ENCODE measurements around the gene CFAP46. TPM values are rescaled to one million over a fixed set of nuclear protein-coding genes. Genes with fewer than 3 reads are reported as not detected.

Gene CFAP46
- total RNA-seq, 2 experiments from 2014 or later: not detected

DNA sequence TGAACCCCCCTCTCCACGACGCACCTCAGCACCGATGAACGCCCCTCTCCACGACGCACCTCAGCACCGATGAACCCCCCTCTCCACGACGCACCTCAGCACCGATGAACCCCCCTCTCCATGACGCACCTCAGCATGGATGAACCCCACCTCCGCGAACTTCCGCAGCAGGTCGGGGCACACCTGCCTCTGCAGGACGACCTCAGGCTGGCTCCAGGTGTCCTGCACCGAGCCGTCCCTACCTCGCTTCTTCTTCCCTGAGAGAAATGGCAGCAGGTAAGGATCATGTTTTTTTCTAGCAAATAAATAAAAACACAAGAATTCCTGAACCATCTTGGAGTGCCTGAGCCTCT, 24.1 kb downstream of the CFAP46 start:
- Mint-ChIP-seq H3K4me1 (ENCODE audit: low read depth) (no peaks in the 10 kb centered on the region), H3K4me3 (no peak overlapping the region), H3K27me3 (no peaks in the 10 kb centered on the region), H3K27ac (no peak overlapping the region), H3K9me3 (no peaks in the 10 kb centered on the region), H3K36me3 (ENCODE audit: low read depth) (no peaks in the 10 kb centered on the region)
- H3K4me3 ChIP-seq (ENCODE audit: low read length): no peak overlapping the region
- DNase-seq (peak in 1 of 14 experiments; percentile 1), ATAC-seq (ENCODE audit: poor library complexity) (no peak)
- ChIA-PET POLR2A (no interaction called here), CTCF (no interaction called here)
- H3K27ac ChIP-seq (ENCODE audit: low read depth in 1 of 2, low read length in 2 of 2): no peak overlapping the region
- TF ChIP-seq, protein P1, sequence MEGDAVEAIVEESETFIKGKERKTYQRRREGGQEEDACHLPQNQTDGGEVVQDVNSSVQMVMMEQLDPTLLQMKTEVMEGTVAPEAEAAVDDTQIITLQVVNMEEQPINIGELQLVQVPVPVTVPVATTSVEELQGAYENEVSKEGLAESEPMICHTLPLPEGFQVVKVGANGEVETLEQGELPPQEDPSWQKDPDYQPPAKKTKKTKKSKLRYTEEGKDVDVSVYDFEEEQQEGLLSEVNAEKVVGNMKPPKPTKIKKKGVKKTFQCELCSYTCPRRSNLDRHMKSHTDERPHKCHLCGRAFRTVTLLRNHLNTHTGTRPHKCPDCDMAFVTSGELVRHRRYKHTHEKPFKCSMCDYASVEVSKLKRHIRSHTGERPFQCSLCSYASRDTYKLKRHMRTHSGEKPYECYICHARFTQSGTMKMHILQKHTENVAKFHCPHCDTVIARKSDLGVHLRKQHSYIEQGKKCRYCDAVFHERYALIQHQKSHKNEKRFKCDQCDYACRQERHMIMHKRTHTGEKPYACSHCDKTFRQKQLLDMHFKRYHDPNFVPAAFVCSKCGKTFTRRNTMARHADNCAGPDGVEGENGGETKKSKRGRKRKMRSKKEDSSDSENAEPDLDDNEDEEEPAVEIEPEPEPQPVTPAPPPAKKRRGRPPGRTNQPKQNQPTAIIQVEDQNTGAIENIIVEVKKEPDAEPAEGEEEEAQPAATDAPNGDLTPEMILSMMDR (IDR thresholded peaks at IDR 0.05): no peak
- no peaks in the 10 kb centered on the region for H3K27me3 ChIP-seq (ENCODE audit: control insufficient read depth in 1 of 2, insufficient read depth in 2 of 2, low read length in 2 of 2)
- H3K9me3 ChIP-seq (ENCODE audit: control insufficient read depth in 1 of 2, insufficient read depth in 1 of 2, low read length in 2 of 2): peaks cover 0 to 7% of the 10 kb centered on the region in 2 experiments
- intact Hi-C loops (cut with DNase I, micrococcal nuclease): no loop called here
- H3K4me1 ChIP-seq (ENCODE audit: insufficient read depth, low read length): no peaks in the 10 kb centered on the region
- no peaks in the 10 kb centered on the region for H3K36me3 ChIP-seq (ENCODE audit: insufficient read depth, low read length)

DNA sequence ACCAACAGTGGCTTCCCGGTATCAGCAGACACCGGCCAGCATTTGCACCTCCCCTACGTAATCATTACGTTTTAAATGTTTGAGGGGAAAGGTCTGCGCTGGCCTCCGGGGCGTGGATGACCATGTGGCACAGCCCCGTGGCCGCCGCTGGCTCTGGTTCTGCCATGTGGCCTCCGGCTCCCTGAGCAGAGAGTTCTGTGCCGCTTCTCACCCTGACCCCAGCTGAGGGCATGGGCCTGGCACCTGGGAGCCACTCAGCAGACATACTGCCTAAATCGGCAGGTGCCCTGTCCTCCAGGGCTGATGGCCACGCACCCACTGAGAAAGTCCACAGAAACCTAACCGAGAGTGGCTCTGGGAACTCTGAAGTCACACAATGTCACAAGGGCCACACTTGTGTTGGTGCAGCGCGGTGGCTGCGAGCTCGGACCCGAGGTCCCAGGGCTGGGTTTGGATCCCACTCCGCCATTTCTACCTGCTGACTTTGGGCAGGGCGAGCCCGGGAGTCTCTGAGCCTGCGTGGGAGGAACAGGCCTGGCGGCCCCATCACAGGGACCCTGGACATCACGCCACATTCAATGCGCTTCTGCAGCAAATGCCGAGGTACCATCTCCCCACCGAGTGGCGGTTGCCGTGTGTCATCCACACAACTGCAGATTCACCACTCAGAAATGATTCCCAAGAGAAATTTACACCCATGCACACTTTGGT, 25.3 kb downstream of the CFAP46 start:
- TF ChIP-seq, protein P1 (IDR thresholded peaks at IDR 0.05): no peak
- Mint-ChIP-seq H3K27me3 (no peaks in the 10 kb centered on the region), H3K9me3 (no peaks in the 10 kb centered on the region), H3K4me3 (no peak overlapping the region), H3K27ac (no peak overlapping the region), H3K4me1 (ENCODE audit: low read depth) (no peaks in the 10 kb centered on the region), H3K36me3 (ENCODE audit: low read depth) (no peaks in the 10 kb centered on the region)
- DNase-seq: peak in 1 of 14 experiments; percentile 1
- intact Hi-C loops (cut with DNase I, micrococcal nuclease): no loop called here
- Histone ChIP-seq H3K4me1 (ENCODE audit: insufficient read depth, low read length) (no peaks in the 10 kb centered on the region), H3K27me3 (ENCODE audit: control insufficient read depth in 1 of 2, insufficient read depth in 2 of 2, low read length in 2 of 2) (no peaks in the 10 kb centered on the region), H3K4me3 (ENCODE audit: low read length) (no peak overlapping the region), H3K36me3 (ENCODE audit: insufficient read depth, low read length) (no peaks in the 10 kb centered on the region), H3K9me3 (ENCODE audit: control insufficient read depth in 1 of 2, insufficient read depth in 1 of 2, low read length in 2 of 2) (peaks cover 0 to 7% of the 10 kb centered on the region in 2 experiments), H3K27ac (ENCODE audit: low read depth in 1 of 2, low read length in 2 of 2) (no peak overlapping the region)
- ChIA-PET CTCF (no interaction called here), POLR2A (no interaction called here)
- no peak for ATAC-seq (ENCODE audit: poor library complexity)

DNA sequence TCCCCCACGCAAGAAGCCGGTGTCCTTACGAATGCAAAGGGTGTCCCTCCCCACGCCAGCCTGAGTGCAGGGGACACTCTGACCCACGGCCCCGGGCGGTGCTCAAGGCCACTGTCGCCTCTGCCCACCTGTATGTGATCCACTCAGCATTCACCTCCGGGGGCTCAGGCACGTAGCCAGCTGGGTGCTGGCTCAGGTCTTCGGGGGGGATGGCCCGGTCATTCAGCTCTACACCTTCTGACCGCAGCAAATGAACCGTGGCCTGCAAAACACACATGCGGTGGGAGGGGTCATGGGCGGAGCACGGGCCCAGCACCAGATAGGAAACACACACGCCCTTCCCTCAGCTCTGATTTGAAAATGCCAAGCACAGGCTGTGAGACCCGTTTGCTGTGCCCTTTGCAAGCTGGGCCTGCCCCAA, 25.9 kb downstream of the CFAP46 start:
- peaks cover 0 to 7% of the 10 kb centered on the region in 2 experiments for H3K9me3 ChIP-seq (ENCODE audit: control insufficient read depth in 1 of 2, insufficient read depth in 1 of 2, low read length in 2 of 2)
- Mint-ChIP-seq H3K4me1 (ENCODE audit: low read depth) (no peaks in the 10 kb centered on the region), H3K36me3 (ENCODE audit: low read depth) (no peaks in the 10 kb centered on the region), H3K27ac (no peak overlapping the region), H3K4me3 (no peak overlapping the region), H3K27me3 (no peaks in the 10 kb centered on the region), H3K9me3 (no peaks in the 10 kb centered on the region)
- intact Hi-C loops (cut with DNase I, micrococcal nuclease): no loop called here
- H3K4me3 ChIP-seq (ENCODE audit: low read length): no peak overlapping the region
- no peaks in the 10 kb centered on the region for H3K27me3 ChIP-seq (ENCODE audit: control insufficient read depth in 1 of 2, insufficient read depth in 2 of 2, low read length in 2 of 2)
- TF ChIP-seq, protein P1 (IDR thresholded peaks at IDR 0.05): no peak
- no peaks in the 10 kb centered on the region for H3K36me3 ChIP-seq (ENCODE audit: insufficient read depth, low read length)
- ATAC-seq (ENCODE audit: poor library complexity): no peak
- ChIA-PET CTCF (no interaction called here), POLR2A (no interaction called here)
- DNase-seq: peak in 1 of 14 experiments; percentile 3
- H3K27ac ChIP-seq (ENCODE audit: low read depth in 1 of 2, low read length in 2 of 2): no peak overlapping the region
- H3K4me1 ChIP-seq (ENCODE audit: insufficient read depth, low read length): no peaks in the 10 kb centered on the region
